HUDEP-2 (cell line): ENCODE results near the gene ADGRF1.
"Not testable (repeated sequence)": the region's sequence is repeated elsewhere in the genome, so short reads cannot be mapped to it uniquely, and the experiment has no call there.

Experiments used
- DNase-seq, 76 experiments: peaks; one replicate each; lab custom pipeline; 2025; ENCODE audit not compliant: unreplicated experiment in 76 of 76; lab: John Stamatoyannopoulos, UW

Gene ADGRF1

GRCh38 chr6:47061309-47062300, 19.5 kb upstream of the ADGRF1 start:
- no peak for DNase-seq

GRCh38 chr6:47059216-47059885, 17.2 kb upstream of the ADGRF1 start:
- DNase-seq, result no peak

GRCh38 chr6:47057830-47058540, 15.9 kb upstream of the ADGRF1 start:
- DNase-seq, result no peak

- DNase-seq, result no peak
Measured at GRCh38 chr6:47056832-47057231, 14.7 kb upstream of the ADGRF1 start.

GRCh38 chr6:47054302-47054701, 12.2 kb upstream of the ADGRF1 start:
- not testable (repeated sequence) for DNase-seq

GRCh38 chr6:47048638-47049037, 6.5 kb upstream of the ADGRF1 start:
- no peak for DNase-seq

- DNase-seq, result peak in 38 of 76 experiments; percentile 2 to 56 (median 26)
Measured at GRCh38 chr6:47047479-47048407, 5.6 kb upstream of the ADGRF1 start.

GRCh38 chr6:47047097-47047478, 5.0 kb upstream of the ADGRF1 start:
- DNase-seq, result no peak

GRCh38 chr6:47044397-47044796, 2.3 kb upstream of the ADGRF1 start:
- no peak for DNase-seq

GRCh38 chr6:47043286-47043685, 1.2 kb upstream of the ADGRF1 start:
- DNase-seq, result no peak

GRCh38 chr6:47041741-47042140, 391 bp downstream of the ADGRF1 start:
- DNase-seq, result no peak

GRCh38 chr6:47034926-47035325, 7.2 kb downstream of the ADGRF1 start:
- no peak for DNase-seq

GRCh38 chr6:47034421-47034820, 7.7 kb downstream of the ADGRF1 start:
- DNase-seq, result no peak

GRCh38 chr6:47032974-47033765, 9.0 kb downstream of the ADGRF1 start:
- no peak for DNase-seq

- no peak for DNase-seq
Measured at GRCh38 chr6:47031656-47032055, 10.5 kb downstream of the ADGRF1 start.

GRCh38 chr6:47029865-47030561, 12.1 kb downstream of the ADGRF1 start:
- DNase-seq, result no peak

- no peak for DNase-seq
Measured at GRCh38 chr6:47028835-47029360, 13.2 kb downstream of the ADGRF1 start.

GRCh38 chr6:47027315-47027714, 14.8 kb downstream of the ADGRF1 start:
- no peak for DNase-seq

GRCh38 chr6:47026679-47027078, 15.5 kb downstream of the ADGRF1 start:
- no peak for DNase-seq
